Pancreas (tissue), 10 donors: ENCODE data around the gene GRAMD2B. TPM values are rescaled to one million over a fixed set of nuclear protein-coding genes. Genes with fewer than 3 reads are reported as not detected.

Experiments used
- ATAC-seq, 4 donors: fragments of 200-7000 bp; cut with Tn5 transposase; one replicate each; pipeline versions ENCODE4 v1.8.0 to v1.9.1; 2020; ENCODE audit warnings: mild to moderate bottlenecking in 4 of 4, moderate library complexity in 4 of 4
- DNase-seq, 6 donors: peaks; one replicate each; pipeline ENCODE4 v3.0.0-alpha.2; 2020
- FAIRE-seq: peaks from 2 replicates; lab custom pipeline; 2012; peaks lifted over from hg19 to GRCh38; lab: Jason Lieb, UNC
- H3K27ac ChIP-seq, 4 donors: fragments of 200-600 bp; sonication (generic); 1 replicate in 3 of 4; 2 replicates in 1 of 4; pipeline versions ENCODE4 v1.5.0 to v1.8.0; 2020
- H3K27me3 ChIP-seq, 4 donors: fragments of 200-600 bp; one replicate each; pipeline ENCODE4 v1.8.0; 2021
- H3K36me3 ChIP-seq, 3 donors: fragments of 200-600 bp; sonication (generic) in 1 of 3; one replicate each; pipeline versions ENCODE4 v1.5.0 to v1.8.0; 2020 to 2021
- H3K4me1 ChIP-seq, 3 donors: fragments of 200-600 bp; one replicate each; pipeline ENCODE4 v1.8.0; 2021
- H3K4me3 ChIP-seq, 4 donors: fragments of 200-600 bp; sonication (generic) in 2 of 4; one replicate each; pipeline versions ENCODE4 v1.5.0 to v1.8.0; 2020 to 2021
- H3K9me3 ChIP-seq, 4 donors: fragments of 200-600 bp; one replicate each; pipeline ENCODE4 v1.8.0; 2021
- CTCF ChIP-seq, 4 donors: fragments of 200-600 bp; sonication (generic) in 3 of 4; IDR thresholded peaks; one replicate each; pipeline versions ENCODE4 v1.5.0 to v1.8.0; 2021; ENCODE audit warnings: antibody characterized with exemption in 4 of 4
- whole genome bisulfite sequencing, 2 donors: extraction: QIAGEN DNeasy Blood & Tissue Kit; methylation state at CpG; one replicate each; pipeline ENCODE4 v1.1.7; 2013; 5-methylcytosine and 5-hydroxymethylcytosine counted together
- intact Hi-C, 3 donors: fragments of 100-400 bp; cut with DNase I; formaldehyde crosslinking; loops; one replicate each; pipeline versions ENCODE4 v1.11.1 to v1.14.2; 2022
- polyA plus RNA-seq, 2 donors: library from polyadenylated mRNA; stranded (reverse); fragments of 200-250 nt; gene quantifications; one replicate each; pipeline ENCODE4 v1.2.3, GENCODE V29; 2013
- total RNA-seq, 6 donors: library from RNA; stranded (reverse); fragmentation: NEBNext Ultra II Directional in 4 of 6; extraction: Animal tissue kit (Norgen Biotek cat#: 25700) in 4 of 6; gene quantifications; one replicate each; pipeline versions ENCODE4 v1.2.1 to v1.2.4, GENCODE V29; 2021 to 2023
- donor health status: healthy with polysubstance abuse.
- donor health status: DM: no; HTN: no; CAD: no; lungs with moderate emphysema.
- donor health status: DM: no; HTN: no; CAD: no.
- donor health status: control.
- donor health status: control.
- donor health status: Bipolar disorder and iron deficiency.
- donor health status: DM: yes; HTN: yes; CAD: no.
- donor health status: DM: no; HTN: no; CAD: no.
- donor health status: DM: no; HTN: no; CAD: no.
- donor health status: DM: yes; HTN: yes; CAD: no.

Gene GRAMD2B
- total and polyA plus RNA-seq, 8 donors = 4.4 to 11.8 (median 6.5) TPM

GRCh38 chr5:126403876-126404275, 19.3 kb upstream of the GRAMD2B start:
- TF ChIP-seq CTCF (IDR thresholded peaks at IDR 0.05) = no peak
- H3K4me3 ChIP-seq = no peak overlapping the region
- H3K36me3 ChIP-seq = no peaks in the 10 kb centered on the region
- no peaks in the 10 kb centered on the region for H3K27me3 ChIP-seq
- no peak for DNase-seq
- no peaks in the 10 kb centered on the region for H3K9me3 ChIP-seq
- no peak for ATAC-seq
- H3K4me1 ChIP-seq = no peaks in the 10 kb centered on the region
- no peak overlapping the region for H3K27ac ChIP-seq
- intact Hi-C loops = no loop called here
- FAIRE-seq = no peak

DNA sequence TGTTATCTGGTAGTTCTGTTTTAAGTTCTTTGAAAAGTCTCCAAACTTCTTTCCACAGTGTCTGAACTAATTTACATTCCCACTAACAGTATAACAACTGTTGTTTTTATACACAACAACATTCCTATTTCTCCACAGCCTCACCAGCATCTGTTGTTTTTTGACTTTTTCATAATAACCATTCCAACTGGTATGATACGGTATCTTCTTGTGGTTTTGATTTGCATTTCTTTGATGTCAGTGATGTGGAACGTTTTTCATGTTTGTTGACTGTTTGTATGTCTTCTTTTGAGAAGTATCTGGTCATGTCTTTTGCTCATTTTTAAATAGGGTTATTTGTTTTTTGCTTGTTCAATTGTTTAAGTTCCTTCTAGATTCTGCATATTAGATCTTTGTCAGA, 12.6 kb upstream of the GRAMD2B start:
- intact Hi-C loops = no loop called here
- WGBS, 2 donors = 77 to 91% methylated on average over 2 of the region's 2 CpGs
- Histone ChIP-seq H3K4me3 (no peak overlapping the region), H3K4me1 (peaks cover 0 to 7% (median 0%) of the 10 kb centered on the region in 3 donors), H3K36me3 (no peaks in the 10 kb centered on the region), H3K27ac (no peak overlapping the region), H3K9me3 (no peaks in the 10 kb centered on the region), H3K27me3 (no peaks in the 10 kb centered on the region)
- FAIRE-seq (no peak), DNase-seq (no peak), ATAC-seq (no peak)
- TF ChIP-seq CTCF (IDR thresholded peaks at IDR 0.05) = no peak

GRCh38 chr5:126413856-126414255, 9.4 kb upstream of the GRAMD2B start:
- FAIRE-seq (no peak), DNase-seq (no peak), ATAC-seq (no peak)
- no peak for TF ChIP-seq CTCF (IDR thresholded peaks at IDR 0.05)
- H3K36me3 ChIP-seq = no peaks in the 10 kb centered on the region
- H3K27me3 ChIP-seq = no peaks in the 10 kb centered on the region
- WGBS, 2 donors = 69 to 75% methylated on average over 3 of the region's 3 CpGs
- H3K9me3 ChIP-seq = no peaks in the 10 kb centered on the region
- peaks cover 0 to 7% (median 0%) of the 10 kb centered on the region in 3 donors for H3K4me1 ChIP-seq
- no peak overlapping the region for H3K4me3 ChIP-seq
- no peak overlapping the region for H3K27ac ChIP-seq
- intact Hi-C loops = no loop called here

- peak in 2 of 6 donors; percentile 6 to 16 for DNase-seq
- Histone ChIP-seq H3K4me3 (no peak overlapping the region), H3K4me1 (peaks cover 0 to 7% (median 0%) of the 10 kb centered on the region in 3 donors), H3K27me3 (no peaks in the 10 kb centered on the region), H3K27ac (no peak overlapping the region), H3K9me3 (no peaks in the 10 kb centered on the region), H3K36me3 (no peaks in the 10 kb centered on the region)
- intact Hi-C loops = no loop called here
- peak in 3 of 4 donors; percentile 53 to 72 (median 67) for ATAC-seq
- peak; percentile 78 for FAIRE-seq
- TF ChIP-seq CTCF (IDR thresholded peaks at IDR 0.05) = no peak
- 74 to 75% methylated on average over 1 of the region's 1 CpG for WGBS, 2 donors
These were observed 8.2 kb upstream of the GRAMD2B start for GRCh38 chr5:126414874-126415502.

GRCh38 chr5:126415789-126416188, 7.4 kb upstream of the GRAMD2B start:
- no peak for TF ChIP-seq CTCF (IDR thresholded peaks at IDR 0.05)
- FAIRE-seq = peak; percentile 32
- Histone ChIP-seq H3K4me1 (peaks cover 0 to 7% (median 0%) of the 10 kb centered on the region in 3 donors), H3K4me3 (no peak overlapping the region), H3K27me3 (no peaks in the 10 kb centered on the region), H3K27ac (no peak overlapping the region), H3K9me3 (no peaks in the 10 kb centered on the region), H3K36me3 (no peaks in the 10 kb centered on the region)
- no peak for DNase-seq
- ATAC-seq = no peak
- intact Hi-C loops = no loop called here
- 84 to 88% methylated on average over 4 of the region's 4 CpGs for WGBS, 2 donors
